ENCODE results near the gene GRN.

The GRN gene

GRCh38 chr17:44309472-44309871 is 35.6 kb upstream of the GRN start:
- DNase-seq (ENCODE audit: extremely low spot score) = no peak
- ChIA-PET CTCF (interaction anchor here (1.0 kb wide), 1 partner anchor 17 kb away, joined by 4 read pairs; no protein-coding TSS in a partner anchor), POLR2A (no interaction called here)
- no peak for TF ChIP-seq ZNF384 (IDR thresholded peaks at IDR 0.05)
- no peak for TF ChIP-seq FOXA1 (IDR thresholded peaks at IDR 0.05)
- TF ChIP-seq ARNT (IDR thresholded peaks at IDR 0.05) = no peak
- no peak for TF ChIP-seq SUZ12 (IDR thresholded peaks at IDR 0.05)
- TF ChIP-seq CTBP1 (IDR thresholded peaks at IDR 0.05; ENCODE audit: borderline replicate concordance) = no peak
- TF ChIP-seq L3MBTL2 (conservative IDR thresholded peaks at IDR 0.05) = no peak
- no peak for TF ChIP-seq TARDBP (IDR thresholded peaks at IDR 0.05)
- TF ChIP-seq SP1 (IDR thresholded peaks at IDR 0.05) = no peak
- TF ChIP-seq NFRKB (IDR thresholded peaks at IDR 0.05) = no peak

- DNase-seq (ENCODE audit: extremely low spot score) = no peak
- CTCF ChIA-PET = interaction anchor here (0.5 to 1.0 kb wide), 2 partner anchors 17 to 164 kb away, joined by 4 read pairs; no protein-coding TSS in a partner anchor
- POLR2A ChIA-PET = interaction anchor here (1.0 to 1.3 kb wide), 2 partner anchors 10 to 35 kb away, joined by 3 to 4 read pairs; partner anchors contain the start of gene GRN
These were observed 34.9 kb upstream of the GRN start for GRCh38 chr17:44310188-44310587.

GRCh38 chr17:44310609-44311376 is 34.3 kb upstream of the GRN start:
- POLR2A ChIA-PET = interaction anchor here (1.0 to 1.3 kb wide), 4 partner anchors 10 to 87 kb away, joined by 3 to 4 read pairs (median 4); partner anchors contain the start of gene GRN
- CTCF ChIA-PET = interaction anchor here (0.5 to 1.0 kb wide), 2 partner anchors 16 to 165 kb away, joined by 4 read pairs; no protein-coding TSS in a partner anchor

More at GRCh38 chr17:44310188-44310587, 34.9 kb upstream of the GRN start:
- TF ChIP-seq LEF1 (IDR thresholded peaks at IDR 0.05; ENCODE audit: borderline replicate concordance) (no peak), L3MBTL2 (conservative IDR thresholded peaks at IDR 0.05) (no peak), HDGF (IDR thresholded peaks at IDR 0.05; ENCODE audit: borderline replicate concordance) (no peak), FOXM1 (IDR thresholded peaks at IDR 0.05; ENCODE audit: borderline replicate concordance) (no peak), SP1 (IDR thresholded peaks at IDR 0.05) (no peak), FOXA1 (IDR thresholded peaks at IDR 0.05) (no peak), BHLHE40 (IDR thresholded peaks at IDR 0.05; ENCODE audit: borderline replicate concordance) (no peak), TARDBP (IDR thresholded peaks at IDR 0.05) (no peak), ARNT (IDR thresholded peaks at IDR 0.05) (no peak), ZNF384 (IDR thresholded peaks at IDR 0.05) (no peak), PKNOX1 (IDR thresholded peaks at IDR 0.05) (no peak), SUZ12 (IDR thresholded peaks at IDR 0.05) (no peak), FOXK2 (IDR thresholded peaks at IDR 0.05) (no peak), NFRKB (IDR thresholded peaks at IDR 0.05) (no peak), CTBP1 (IDR thresholded peaks at IDR 0.05; ENCODE audit: borderline replicate concordance) (no peak), ELF4 (IDR thresholded peaks at IDR 0.05) (no peak)

GRCh38 chr17:44311562-44312181 is 33.4 kb upstream of the GRN start:
- TF ChIP-seq FOXA1 (IDR thresholded peaks at IDR 0.05) (no peak), TARDBP (IDR thresholded peaks at IDR 0.05) (no peak), NFRKB (IDR thresholded peaks at IDR 0.05) (no peak), BHLHE40 (IDR thresholded peaks at IDR 0.05; ENCODE audit: borderline replicate concordance) (no peak), ARNT (IDR thresholded peaks at IDR 0.05) (no peak), SUZ12 (IDR thresholded peaks at IDR 0.05) (no peak)
- DNase-seq (ENCODE audit: extremely low spot score) = no peak
- CTCF ChIA-PET = interaction anchor here (1.8 kb wide), 1 partner anchor 20 kb away, joined by 4 read pairs; no protein-coding TSS in a partner anchor
- POLR2A ChIA-PET = interaction anchor here (1.0 to 1.3 kb wide), 4 partner anchors 24 to 121 kb away, joined by 3 to 4 read pairs (median 3); no protein-coding TSS in a partner anchor

More at GRCh38 chr17:44310609-44311376, 34.3 kb upstream of the GRN start:
- TF ChIP-seq ARNT (IDR thresholded peaks at IDR 0.05) (no peak), ZNF384 (IDR thresholded peaks at IDR 0.05) (no peak), BHLHE40 (IDR thresholded peaks at IDR 0.05; ENCODE audit: borderline replicate concordance) (no peak), L3MBTL2 (conservative IDR thresholded peaks at IDR 0.05) (no peak), NFRKB (IDR thresholded peaks at IDR 0.05) (no peak), FOXM1 (IDR thresholded peaks at IDR 0.05; ENCODE audit: borderline replicate concordance) (no peak)
- no peak for DNase-seq (ENCODE audit: extremely low spot score)

- ChIA-PET CTCF (interaction anchor here (1.8 kb wide), 1 partner anchor 19 kb away, joined by 4 read pairs; no protein-coding TSS in a partner anchor), POLR2A (interaction anchor here (1.0 kb wide), 2 partner anchors 24 to 122 kb away, joined by 3 read pairs; no protein-coding TSS in a partner anchor)
- no peak for DNase-seq (ENCODE audit: extremely low spot score)
- TF ChIP-seq SUZ12 (IDR thresholded peaks at IDR 0.05) (no peak), HDGF (IDR thresholded peaks at IDR 0.05; ENCODE audit: borderline replicate concordance) (no peak), ARNT (IDR thresholded peaks at IDR 0.05) (no peak), FOXM1 (IDR thresholded peaks at IDR 0.05; ENCODE audit: borderline replicate concordance) (no peak), LEF1 (IDR thresholded peaks at IDR 0.05; ENCODE audit: borderline replicate concordance) (no peak), TARDBP (IDR thresholded peaks at IDR 0.05) (no peak), NFRKB (IDR thresholded peaks at IDR 0.05) (no peak), ELF4 (IDR thresholded peaks at IDR 0.05) (no peak), CTBP1 (IDR thresholded peaks at IDR 0.05; ENCODE audit: borderline replicate concordance) (no peak), L3MBTL2 (conservative IDR thresholded peaks at IDR 0.05) (no peak), FOXK2 (IDR thresholded peaks at IDR 0.05) (no peak), SP1 (IDR thresholded peaks at IDR 0.05) (no peak), BHLHE40 (IDR thresholded peaks at IDR 0.05; ENCODE audit: borderline replicate concordance) (no peak), FOXA1 (IDR thresholded peaks at IDR 0.05) (no peak), PKNOX1 (IDR thresholded peaks at IDR 0.05) (no peak), ZNF384 (IDR thresholded peaks at IDR 0.05) (no peak)
These were observed 32.6 kb upstream of the GRN start for GRCh38 chr17:44312396-44313104.

Data from HEK293T (cell line).